ENCODE measurements around the gene ORC3.

DNA sequence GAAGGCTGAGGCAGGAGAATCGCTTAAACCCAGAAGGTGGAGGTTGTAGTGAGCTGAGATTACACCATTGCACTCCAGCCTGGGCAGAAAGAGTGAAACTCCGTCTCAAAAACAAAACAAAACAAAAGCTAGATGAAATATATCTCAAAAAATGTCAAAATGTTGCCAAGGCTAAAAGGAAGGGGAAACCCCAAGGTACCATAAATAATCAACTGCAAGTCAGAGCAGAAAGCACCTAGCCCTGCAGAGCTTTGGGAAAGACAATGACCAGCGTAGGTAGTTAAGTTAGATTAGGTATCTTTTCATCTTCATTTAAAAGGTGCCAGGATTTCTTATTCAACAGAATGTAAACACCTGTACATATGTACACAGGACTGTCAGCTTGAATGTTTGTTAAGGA is 79.1 kb downstream of the ORC3 start:
- TF ChIP-seq TAF1 (IDR thresholded peaks at IDR 0.05; ENCODE audit: borderline replicate concordance, low read depth, low read length) (no peak), POLR2A (IDR thresholded peaks at IDR 0.05; ENCODE audit: low read depth, low read length) (no peak), POLR2AphosphoS5 (IDR thresholded peaks at IDR 0.05; ENCODE audit: low read depth, low read length) (no peak)

Data from GM12892 (cell line).